GM12878 (cell line): ENCODE results near the gene GTPBP3. TPM values are rescaled to one million over a fixed set of nuclear protein-coding genes. Genes with fewer than 3 reads are reported as not detected.
A peak's percentile ranks its signal among the peaks of the same experiment; 100 is the strongest.

Experiments
- BACH1 ChIP-seq: fragments of 450-650 bp; IDR thresholded peaks from 2 replicates; pipeline ENCODE4 v1.6.1; 2017; ENCODE audit warnings: mild to moderate bottlenecking, borderline replicate concordance
- BCL11A ChIP-seq: IDR thresholded peaks from 2 replicates; pipeline ENCODE4 v1.6.1; 2011; ENCODE audit warnings: low read depth, low read length
- CEBPB ChIP-seq, 2 experiments: fragments of 150-350 bp in 1 of 2; IDR thresholded peaks; 2 replicates each; pipeline ENCODE4 v1.6.1; 2012 to 2014; ENCODE audit warnings: low read depth in 2 of 2, low read length in 2 of 2, borderline replicate concordance in 1 of 2, inconsistent platforms in 1 of 2
- CHD1 ChIP-seq: IDR thresholded peaks from 2 replicates; pipeline ENCODE4 v1.6.1; 2012; ENCODE audit warnings: low read depth, low read length, improper control_type of control experiment
- E4F1 ChIP-seq: fragments of 450-650 bp; IDR thresholded peaks from 2 replicates; pipeline ENCODE4 v1.6.1; 2018; ENCODE audit warnings: borderline replicate concordance, mild to moderate bottlenecking; ENCODE audit not compliant: partially characterized antibody
- ESRRA ChIP-seq: IDR thresholded peaks from 2 replicates; pipeline ENCODE4 v1.6.1; 2012; ENCODE audit warnings: mild to moderate bottlenecking, low read length, improper control_type of control experiment
- FOXK2 ChIP-seq: fragments of 450-650 bp; IDR thresholded peaks from 2 replicates; pipeline ENCODE4 v1.6.1; 2017; ENCODE audit warnings: mild to moderate bottlenecking, moderate library complexity
- IRF5 ChIP-seq: fragments of 450-650 bp; IDR thresholded peaks from 2 replicates; pipeline ENCODE4 v1.6.1; 2017; ENCODE audit warnings: borderline replicate concordance
- MEF2B ChIP-seq: fragments of 450-650 bp; IDR thresholded peaks from 2 replicates; pipeline ENCODE4 v1.6.1; 2018; ENCODE audit warnings: mild to moderate bottlenecking, moderate library complexity; ENCODE audit not compliant: partially characterized antibody, poor library complexity, severe bottlenecking
- PAX5 ChIP-seq: IDR thresholded peaks from 2 replicates; pipeline ENCODE4 v1.6.1; 2011; ENCODE audit warnings: low read depth, low read length, borderline replicate concordance
- PML ChIP-seq: IDR thresholded peaks from 2 replicates; pipeline ENCODE4 v1.6.1; 2012; ENCODE audit warnings: low read length, inconsistent platforms
- POLR2AphosphoS2 ChIP-seq: IDR thresholded peaks from 2 replicates; pipeline ENCODE4 v1.6.1; 2011; ENCODE audit warnings: low read depth, mild to moderate bottlenecking, low read length, improper control_type of control experiment, moderate library complexity
- RFX5 ChIP-seq: IDR thresholded peaks from 2 replicates; pipeline ENCODE4 v1.6.1; 2011; ENCODE audit warnings: low read depth, low read length, improper control_type of control experiment
- SUPT20H ChIP-seq: IDR thresholded peaks from 2 replicates; pipeline ENCODE4 v1.6.1; 2011; ENCODE audit warnings: low read depth, mild to moderate bottlenecking, low read length, moderate library complexity, borderline replicate concordance; ENCODE audit not compliant: control insufficient read depth
- TAF1 ChIP-seq: IDR thresholded peaks from 2 replicates; pipeline ENCODE4 v1.6.1; 2011; ENCODE audit warnings: mild to moderate bottlenecking, low read depth, low read length, borderline replicate concordance
- TARDBP ChIP-seq: IDR thresholded peaks from 2 replicates; pipeline ENCODE4 v1.6.1; 2016; ENCODE audit warnings: borderline replicate concordance
- WRNIP1 ChIP-seq: IDR thresholded peaks from 2 replicates; pipeline ENCODE4 v1.6.1; 2011; ENCODE audit warnings: low read depth, low read length, improper control_type of control experiment, borderline replicate concordance
- ZBTB11 ChIP-seq: fragments of 450-650 bp; formaldehyde crosslinking; IDR thresholded peaks from 2 replicates; pipeline ENCODE4 v1.5.0; 2022; ENCODE audit warnings: mild to moderate bottlenecking, missing genetic modification characterization
- ZBTB33 ChIP-seq: fragments of 450-650 bp; IDR thresholded peaks from 2 replicates; pipeline ENCODE4 v1.6.1; 2017; ENCODE audit warnings: mild to moderate bottlenecking
- ZNF274 ChIP-seq: IDR thresholded peaks from one replicate; pipeline ENCODE4 v1.8.0; 2011; ENCODE audit not compliant: insufficient read length, insufficient read depth
- ZNF384 ChIP-seq: IDR thresholded peaks from 2 replicates; pipeline ENCODE4 v1.6.1; 2012; ENCODE audit warnings: low read depth, mild to moderate bottlenecking, low read length, improper control_type of control experiment, borderline replicate concordance
- polyA plus RNA-seq, 11 experiments: library from polyadenylated mRNA; depleted of rRNA in 4 of 11; unstranded in 6 of 11; stranded (reverse) in 5 of 11; fragments of >200 nt; fragmentation: Nextera tagmentation in 4 of 11; fragmentation: Illumina TruSeq in 1 of 11; extraction: Ambion mirVana in 4 of 11; extraction: Trizol in 1 of 11; gene quantifications; 1 replicate in 1 of 11; 2 replicates in 10 of 11; pipeline versions ENCODE4 v1.2.1 to v1.2.3, GENCODE V29; 2011 to 2016; ENCODE audit warnings: inconsistent platforms in 2 of 11, missing spikeins in 2 of 11, low read depth in 1 of 11
- total RNA-seq, 4 experiments: library from RNA; depleted of rRNA in 3 of 4; stranded (reverse); fragments of >200 nt in 3 of 4; fragmentation: Illumina TruSeq in 1 of 4; extraction: Trizol in 1 of 4; gene quantifications; 2 replicates each; pipeline versions ENCODE4 v1.2.1 to v1.2.3, GENCODE V29; 2013 to 2021

The GTPBP3 gene
- total and polyA plus RNA-seq, 10 of the 15 experiments (the other 5 are each of a cell fraction or from before 2014, with no cell fraction given), result 2.9 to 46.8 (median 15.4) TPM

- TF ChIP-seq E4F1, result no peak
- no peak for TF ChIP-seq RFX5
- no peak for TF ChIP-seq ZBTB11
- TF ChIP-seq PAX5, result no peak
- no peak for TF ChIP-seq BACH1
- no peak for TF ChIP-seq PML
- TF ChIP-seq CHD1, result no peak
- TF ChIP-seq SUPT20H, result no peak
- TF ChIP-seq ESRRA, result no peak
- no peak for TF ChIP-seq ZBTB33
- TF ChIP-seq BCL11A, result no peak
- no peak for TF ChIP-seq IRF5
- TF ChIP-seq TARDBP, result 0 out of 2 replicates have a peak, but pooled peaks have one; percentile 29
- TF ChIP-seq FOXK2, result no peak
- TF ChIP-seq MEF2B, result peak; percentile 15
- TF ChIP-seq WRNIP1, result no peak
- no peak for TF ChIP-seq ZNF274
- no peak for TF ChIP-seq CEBPB (IDR thresholded peaks at IDR 0.05; ENCODE audit: borderline replicate concordance in 1 of 2, low read depth in 2 of 2, low read length in 2 of 2)
- no peak for TF ChIP-seq POLR2AphosphoS2
- peak; percentile 33; the same call in 1 of the 2 replicates for TF ChIP-seq TAF1
- no peak for TF ChIP-seq ZNF384
These were observed 3.5 kb upstream of the GTPBP3 start (continued) for GRCh38 chr19:17333611-17334413.
